ENCODE data around the gene DOC2A.

DOC2A gene

GRCh38 chr16:29986231-29986630 is 24.6 kb downstream of the DOC2A start:
- Histone ChIP-seq H3K4me3 (replicated peaks; ENCODE audit: low read depth, low read length) (no peak overlapping the region), H3K27me3 (replicated peaks; ENCODE audit: control insufficient read depth, insufficient read depth, low read length) (no peaks in the 10 kb centered on the region), H3K36me3 (ENCODE audit: control insufficient read depth, insufficient read depth, low read length) (peaks cover 54% of the 10 kb centered on the region)
- TF ChIP-seq, protein P1, sequence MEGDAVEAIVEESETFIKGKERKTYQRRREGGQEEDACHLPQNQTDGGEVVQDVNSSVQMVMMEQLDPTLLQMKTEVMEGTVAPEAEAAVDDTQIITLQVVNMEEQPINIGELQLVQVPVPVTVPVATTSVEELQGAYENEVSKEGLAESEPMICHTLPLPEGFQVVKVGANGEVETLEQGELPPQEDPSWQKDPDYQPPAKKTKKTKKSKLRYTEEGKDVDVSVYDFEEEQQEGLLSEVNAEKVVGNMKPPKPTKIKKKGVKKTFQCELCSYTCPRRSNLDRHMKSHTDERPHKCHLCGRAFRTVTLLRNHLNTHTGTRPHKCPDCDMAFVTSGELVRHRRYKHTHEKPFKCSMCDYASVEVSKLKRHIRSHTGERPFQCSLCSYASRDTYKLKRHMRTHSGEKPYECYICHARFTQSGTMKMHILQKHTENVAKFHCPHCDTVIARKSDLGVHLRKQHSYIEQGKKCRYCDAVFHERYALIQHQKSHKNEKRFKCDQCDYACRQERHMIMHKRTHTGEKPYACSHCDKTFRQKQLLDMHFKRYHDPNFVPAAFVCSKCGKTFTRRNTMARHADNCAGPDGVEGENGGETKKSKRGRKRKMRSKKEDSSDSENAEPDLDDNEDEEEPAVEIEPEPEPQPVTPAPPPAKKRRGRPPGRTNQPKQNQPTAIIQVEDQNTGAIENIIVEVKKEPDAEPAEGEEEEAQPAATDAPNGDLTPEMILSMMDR (IDR thresholded peaks at IDR 0.05; ENCODE audit: insufficient read depth, low read length, poor library complexity, severe bottlenecking) = no peak
- DNase-seq (ENCODE audit: extremely low read depth, insufficient read length) = no peak

GRCh38 chr16:29985271-29985811 is 25.5 kb downstream of the DOC2A start:
- H3K36me3 ChIP-seq (ENCODE audit: control insufficient read depth, insufficient read depth, low read length) = peaks cover 52% of the 10 kb centered on the region
- no peak for DNase-seq (ENCODE audit: extremely low read depth, insufficient read length)
- TF ChIP-seq, protein P1 (IDR thresholded peaks at IDR 0.05; ENCODE audit: insufficient read depth, low read length, poor library complexity, severe bottlenecking) = no peak
- H3K27me3 ChIP-seq (replicated peaks; ENCODE audit: control insufficient read depth, insufficient read depth, low read length) = no peaks in the 10 kb centered on the region
- H3K4me3 ChIP-seq (replicated peaks; ENCODE audit: low read depth, low read length) = no peak overlapping the region

GRCh38 chr16:29984764-29985147 is 26.1 kb downstream of the DOC2A start:
- DNase-seq (ENCODE audit: extremely low read depth, insufficient read length) = no peak
- TF ChIP-seq, protein P1 (IDR thresholded peaks at IDR 0.05; ENCODE audit: insufficient read depth, low read length, poor library complexity, severe bottlenecking) = no peak

GRCh38 chr16:29984137-29984763 is 26.6 kb downstream of the DOC2A start:
- TF ChIP-seq, protein P1 (IDR thresholded peaks at IDR 0.05; ENCODE audit: insufficient read depth, low read length, poor library complexity, severe bottlenecking) = no peak
- H3K27me3 ChIP-seq (replicated peaks; ENCODE audit: control insufficient read depth, insufficient read depth, low read length) = no peaks in the 10 kb centered on the region
- DNase-seq (ENCODE audit: extremely low read depth, insufficient read length) = no peak
- peaks cover 61% of the 10 kb centered on the region for H3K36me3 ChIP-seq (ENCODE audit: control insufficient read depth, insufficient read depth, low read length)
- H3K4me3 ChIP-seq (replicated peaks; ENCODE audit: low read depth, low read length) = no peak overlapping the region

More at GRCh38 chr16:29984764-29985147, 26.1 kb downstream of the DOC2A start:
- H3K36me3 ChIP-seq (ENCODE audit: control insufficient read depth, insufficient read depth, low read length) = peaks cover 56% of the 10 kb centered on the region
- no peaks in the 10 kb centered on the region for H3K27me3 ChIP-seq (replicated peaks; ENCODE audit: control insufficient read depth, insufficient read depth, low read length)
- no peak overlapping the region for H3K4me3 ChIP-seq (replicated peaks; ENCODE audit: low read depth, low read length)

DNA sequence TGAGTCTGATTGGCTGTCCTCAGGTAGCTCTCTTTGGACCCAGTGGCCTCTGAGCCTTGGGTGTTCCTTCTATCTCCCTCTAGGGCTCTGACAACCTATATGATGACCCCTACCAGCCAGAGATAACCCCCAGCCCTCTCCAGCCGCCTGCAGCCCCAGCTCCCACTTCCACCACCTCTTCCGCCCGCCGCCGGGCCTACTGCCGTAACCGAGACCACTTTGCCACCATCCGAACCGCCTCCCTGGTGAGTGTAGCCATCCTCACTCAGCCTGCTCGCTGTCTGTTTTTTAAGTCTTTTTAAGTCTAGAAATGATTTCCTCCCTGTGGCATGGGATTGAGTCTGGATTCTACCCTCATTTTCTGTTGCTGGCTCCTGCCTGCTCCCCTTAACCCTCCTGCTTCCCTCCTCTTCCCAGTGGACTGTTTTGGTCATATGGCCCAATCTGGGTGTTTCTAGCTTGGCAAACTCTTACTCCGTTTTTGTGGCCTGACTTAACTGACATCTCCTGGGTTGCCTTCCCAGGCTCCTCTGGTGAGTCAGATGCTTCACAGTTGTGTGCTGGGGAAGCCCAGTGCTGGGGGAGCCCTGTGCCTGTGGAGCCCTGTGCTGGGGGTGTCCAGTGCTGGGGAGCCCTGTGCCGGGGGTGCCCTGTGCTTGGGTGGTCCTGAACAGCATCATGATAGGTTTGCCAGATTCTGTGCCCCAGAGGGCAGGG is 27.2 kb downstream of the DOC2A start:
- TF ChIP-seq, protein P1 (IDR thresholded peaks at IDR 0.05; ENCODE audit: insufficient read depth, low read length, poor library complexity, severe bottlenecking) = no peak
- DNase-seq (ENCODE audit: extremely low read depth, insufficient read length) = no peak
- Histone ChIP-seq H3K4me3 (replicated peaks; ENCODE audit: low read depth, low read length) (no peak overlapping the region), H3K27me3 (replicated peaks; ENCODE audit: control insufficient read depth, insufficient read depth, low read length) (no peaks in the 10 kb centered on the region), H3K36me3 (ENCODE audit: control insufficient read depth, insufficient read depth, low read length) (peaks cover 61% of the 10 kb centered on the region)
